GM18909 (cell line): ENCODE data around the gene NSUN3.
"Not testable (repeated sequence)": the region's sequence is repeated elsewhere in the genome, so short reads cannot be mapped to it uniquely, and the experiment has no call there.

Experiments used
- ATAC-seq: cut with Tn5 transposase; IDR thresholded peaks from one replicate; pipeline ENCODE4 v1.9.1; 2021; ENCODE audit warnings: mild to moderate bottlenecking; ENCODE audit not compliant: unreplicated experiment, poor library complexity

Gene NSUN3

DNA sequence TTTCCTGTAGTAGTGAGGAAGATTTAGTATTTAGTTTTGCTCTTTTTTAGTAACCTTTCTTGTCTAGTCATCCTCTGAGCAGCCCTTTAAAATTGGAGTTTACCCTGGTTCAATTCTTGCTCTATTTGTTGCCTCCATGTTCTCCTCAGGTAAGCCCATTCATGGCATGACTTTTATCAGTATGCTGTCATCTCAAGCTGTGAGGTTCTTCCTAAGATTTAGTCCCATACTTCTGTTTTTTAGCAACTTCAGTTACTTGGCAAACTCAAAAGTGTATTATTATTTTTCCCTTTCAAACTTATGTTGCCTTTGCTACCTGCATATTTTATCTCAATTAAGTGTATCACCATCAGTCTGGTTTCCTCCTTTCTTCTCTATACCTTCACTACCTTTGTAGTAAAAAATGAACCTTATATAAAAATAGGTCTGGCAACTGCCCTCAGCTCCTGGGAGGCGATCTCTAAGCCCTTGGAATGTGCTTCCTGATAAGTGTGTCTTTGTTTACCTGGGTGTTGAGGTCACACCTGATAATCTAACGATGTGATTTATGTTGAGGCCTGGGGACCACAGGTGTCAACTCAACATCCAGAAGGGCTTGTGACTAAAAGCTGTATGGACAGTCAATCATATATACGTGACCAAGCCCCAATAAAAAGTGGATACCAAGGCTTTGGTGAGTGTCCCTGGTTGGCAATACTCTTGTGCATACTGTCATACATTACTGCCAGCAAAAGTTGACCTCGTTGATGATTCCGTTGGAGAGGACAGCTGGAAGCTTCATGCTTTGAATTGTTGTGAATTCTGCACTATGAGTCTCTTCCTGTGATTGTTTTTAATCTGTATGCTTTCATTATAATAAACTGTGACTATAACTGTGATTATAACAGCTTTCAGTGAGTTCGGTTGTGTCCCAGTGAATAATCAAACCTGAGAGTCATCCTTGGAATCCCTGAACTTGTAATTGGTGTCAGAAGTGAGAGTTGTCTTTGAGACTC, 3.9 kb downstream of the NSUN3 start:
- no peak for ATAC-seq

DNA sequence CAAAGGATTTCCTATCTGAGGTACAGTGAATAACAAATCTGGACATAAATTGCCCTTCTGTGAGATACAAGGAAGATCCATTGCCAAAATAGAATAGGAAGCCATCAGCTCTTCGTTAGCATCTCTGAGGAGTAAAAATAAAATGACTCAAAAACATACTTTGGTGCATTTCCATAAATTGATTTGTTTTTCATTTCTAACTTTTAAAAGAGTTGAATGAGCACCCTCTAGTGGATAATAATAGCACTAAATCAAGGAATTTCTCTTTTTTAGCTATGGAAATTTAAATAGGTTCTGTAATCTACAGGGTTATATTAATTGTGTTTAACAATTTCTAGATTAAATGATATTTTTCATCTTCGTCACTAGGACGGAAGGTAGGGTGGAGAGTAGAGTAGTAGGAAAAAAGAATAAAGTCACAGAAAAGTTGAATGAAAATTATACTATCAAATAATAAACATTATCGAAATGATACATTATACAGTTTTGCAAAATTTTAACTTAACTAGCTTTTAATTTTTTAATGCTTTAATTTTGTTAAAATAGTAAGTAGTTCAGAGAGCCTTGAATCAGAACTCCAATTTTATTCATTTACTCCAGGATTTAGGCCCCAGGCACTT, 6.4 kb downstream of the NSUN3 start:
- ATAC-seq = no peak

DNA sequence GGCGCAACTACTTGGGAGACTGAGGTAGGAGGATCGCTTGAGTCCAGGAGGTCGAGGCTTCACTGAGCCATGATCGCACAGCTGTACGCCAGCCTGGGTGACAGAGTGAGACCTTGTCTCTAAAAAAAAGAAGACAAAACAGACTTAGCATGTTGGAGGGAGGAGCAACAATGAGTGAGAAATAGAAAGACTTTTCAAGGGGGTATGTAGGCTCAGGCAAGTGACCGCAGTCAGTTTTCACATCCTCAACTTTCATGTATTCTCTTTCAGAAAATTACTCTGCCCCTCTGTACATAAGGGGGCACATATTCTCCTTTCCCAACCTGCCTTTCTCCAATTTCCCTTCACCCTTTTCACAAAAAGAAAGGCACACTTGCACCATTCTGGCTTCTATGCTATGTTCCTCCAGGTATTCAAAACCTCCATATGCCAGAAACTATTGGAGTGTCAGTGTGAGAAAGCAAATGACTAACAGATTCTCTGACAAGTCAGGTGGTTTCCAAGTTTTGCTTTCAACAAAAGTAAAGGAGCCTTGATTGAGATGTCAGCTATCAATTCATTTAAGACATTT, 7.6 kb downstream of the NSUN3 start:
- ATAC-seq = peak; percentile 63

DNA sequence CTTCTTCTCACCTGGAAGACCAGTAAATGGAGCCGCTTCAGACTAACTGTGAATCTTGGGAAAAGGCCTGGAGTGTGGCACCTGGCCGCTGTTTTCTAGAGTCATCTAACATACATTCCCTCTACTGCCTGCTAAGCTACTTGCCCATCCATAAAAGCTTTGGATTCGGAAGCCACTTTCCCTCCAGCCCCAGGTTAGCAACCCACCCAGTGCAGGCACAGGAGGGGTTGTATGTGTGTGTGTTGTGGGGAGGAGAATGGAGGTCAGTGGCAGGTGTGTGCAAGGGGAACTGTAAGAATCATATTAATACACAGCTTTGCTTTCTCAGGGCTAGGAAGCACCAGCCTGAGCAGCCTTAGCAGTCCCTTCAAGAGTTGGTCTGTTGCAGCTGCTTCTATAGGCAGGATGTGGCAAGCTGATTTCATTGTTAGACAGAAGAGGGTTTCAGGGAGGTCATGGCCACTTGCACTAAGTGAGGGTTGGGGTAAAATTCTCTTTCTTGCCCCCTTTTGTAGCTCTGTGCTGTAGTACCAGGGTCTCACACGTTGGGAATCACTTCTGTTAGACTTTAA, 8.9 kb downstream of the NSUN3 start:
- ATAC-seq = peak; percentile 87

DNA sequence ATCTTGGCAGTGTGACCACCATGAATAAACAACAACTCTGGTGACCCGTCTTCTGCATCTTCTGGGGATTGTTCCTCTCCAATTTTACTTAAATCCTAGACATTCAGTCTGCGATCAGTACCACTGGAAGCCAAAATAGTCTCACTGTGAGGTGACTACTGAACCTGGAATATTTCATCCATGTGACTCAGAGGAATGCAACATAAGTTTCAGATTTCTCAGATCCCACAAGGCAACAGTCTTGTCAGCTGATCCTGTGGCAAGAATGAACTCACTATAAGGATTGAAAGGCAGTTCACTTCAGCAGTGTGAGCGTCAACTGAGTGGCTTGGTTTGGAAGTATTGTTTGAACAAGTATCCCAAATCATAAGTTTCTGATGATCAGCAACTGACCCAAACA, 13.2 kb downstream of the NSUN3 start:
- no peak for ATAC-seq

DNA sequence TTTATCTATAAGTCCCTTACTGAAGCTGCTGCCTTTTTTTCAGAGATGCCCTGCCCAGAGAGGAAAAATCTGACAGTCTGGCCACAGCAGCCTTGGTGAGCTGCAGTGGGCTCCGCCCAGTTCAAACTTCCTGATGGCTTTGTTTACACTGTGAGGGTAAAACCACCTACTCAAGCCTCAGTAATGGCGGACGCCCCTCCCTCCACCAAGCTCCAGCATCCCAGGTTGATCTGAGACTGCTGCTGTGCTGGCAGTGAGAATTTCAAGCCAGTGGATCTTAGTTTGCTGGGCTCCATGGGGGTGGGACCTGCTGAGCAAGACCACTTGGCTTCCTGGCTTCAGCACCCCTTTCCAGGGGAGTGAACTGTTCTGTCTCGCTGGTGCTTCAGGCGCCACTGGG, 17.7 kb downstream of the NSUN3 start:
- not testable (repeated sequence) for ATAC-seq

DNA sequence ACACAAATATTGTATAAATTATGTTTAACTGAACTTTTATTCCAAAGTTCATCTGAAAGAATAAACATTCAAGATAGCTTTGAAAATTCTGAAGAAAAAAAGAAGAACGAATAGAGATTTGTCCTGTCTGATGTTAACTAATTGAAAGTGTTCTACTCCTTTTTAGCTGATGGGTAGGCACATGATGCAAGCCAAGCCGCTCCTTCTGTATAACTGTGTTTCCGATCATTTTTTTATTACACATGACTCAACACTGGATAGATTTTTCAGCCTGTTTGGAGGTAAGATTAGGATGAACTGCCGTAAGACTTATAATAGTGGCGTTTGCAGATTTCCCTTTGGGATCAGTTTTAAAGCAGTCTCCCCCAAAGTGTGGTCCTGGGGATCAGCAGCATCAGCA, 19.0 kb downstream of the NSUN3 start:
- no peak for ATAC-seq

DNA sequence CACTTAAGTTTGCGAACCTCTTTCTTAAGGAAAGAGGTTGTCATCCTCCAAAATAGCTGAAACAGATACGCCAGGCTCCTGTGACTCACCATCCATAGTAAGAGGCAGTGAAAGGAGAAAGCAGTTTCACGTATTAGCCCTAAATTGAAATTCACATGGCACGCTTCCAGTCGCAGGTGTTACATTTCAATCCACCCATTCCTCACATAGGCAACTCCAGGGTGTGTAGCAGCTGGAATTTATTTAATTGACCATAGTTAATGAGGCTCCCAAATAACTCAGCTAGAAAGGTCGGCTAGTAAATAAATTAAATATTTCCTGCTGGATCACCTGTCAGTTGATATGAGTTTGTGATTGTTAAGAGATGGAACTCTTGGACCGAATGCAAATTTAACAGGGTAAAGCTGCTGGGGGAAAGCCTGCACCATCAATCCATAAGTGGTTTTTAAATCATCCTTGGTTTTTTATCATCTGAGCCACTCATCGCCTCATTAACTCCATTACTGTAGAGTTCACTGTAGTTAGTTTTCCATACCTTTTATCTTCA, 19.6 kb downstream of the NSUN3 start:
- no peak for ATAC-seq

DNA sequence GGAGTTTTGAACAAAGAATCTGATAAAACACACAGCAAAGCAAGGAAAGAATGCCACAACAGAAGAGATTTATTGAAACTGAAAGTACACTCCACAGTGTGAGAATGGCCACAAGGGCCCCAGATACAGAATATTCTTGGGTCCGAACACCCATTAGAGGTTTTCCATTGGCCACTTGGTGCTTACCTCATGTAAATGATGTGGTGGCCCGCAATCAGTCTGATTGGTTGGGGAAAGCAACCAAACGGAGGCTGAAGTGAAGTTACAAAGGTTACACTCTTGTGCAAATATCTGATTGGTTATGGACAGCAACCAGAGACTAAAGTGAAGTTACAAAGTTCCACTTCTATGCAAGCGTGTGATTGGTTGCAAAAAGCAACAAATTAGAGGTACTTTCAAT, 20.4 kb downstream of the NSUN3 start:
- ATAC-seq = peak; percentile 86

DNA sequence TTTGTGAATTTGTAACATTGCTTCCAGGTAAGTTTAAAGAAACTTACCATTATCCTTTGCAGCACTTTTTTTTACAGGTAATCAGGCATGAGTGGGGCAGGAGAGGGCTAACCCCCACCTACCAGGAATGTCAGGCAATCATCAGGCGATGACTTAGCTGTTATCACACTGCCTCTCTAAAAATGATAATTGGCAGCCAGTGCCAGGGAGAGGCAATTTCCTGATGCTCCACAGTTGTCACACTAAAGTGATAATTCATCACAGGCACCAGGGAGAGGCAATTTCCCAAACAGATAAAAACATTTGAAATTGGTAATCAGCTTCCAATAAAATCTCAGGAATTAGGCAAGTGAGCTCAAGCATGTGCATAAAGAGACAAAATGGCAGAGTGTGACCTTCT, 26.3 kb downstream of the NSUN3 start:
- ATAC-seq = no peak

DNA sequence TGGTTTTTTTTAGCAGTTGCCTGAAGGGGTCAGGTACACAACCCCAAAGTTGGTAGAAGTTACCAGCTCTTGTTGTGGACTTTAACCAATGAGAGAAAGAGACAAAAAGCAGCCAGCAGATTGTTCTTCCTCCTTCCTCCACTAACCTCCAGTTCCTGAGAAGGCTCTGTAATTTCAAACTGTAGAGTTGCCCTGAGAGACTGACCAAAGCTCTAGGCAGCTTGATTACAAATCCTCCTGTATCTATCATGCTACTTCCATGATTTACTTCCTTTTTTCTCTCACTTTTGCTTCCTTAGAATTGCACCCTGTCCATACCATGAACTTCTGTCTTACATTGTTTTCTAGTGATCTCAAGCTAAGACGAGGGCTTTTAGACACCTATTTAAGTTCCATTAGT, 29.2 kb downstream of the NSUN3 start:
- no peak for ATAC-seq

DNA sequence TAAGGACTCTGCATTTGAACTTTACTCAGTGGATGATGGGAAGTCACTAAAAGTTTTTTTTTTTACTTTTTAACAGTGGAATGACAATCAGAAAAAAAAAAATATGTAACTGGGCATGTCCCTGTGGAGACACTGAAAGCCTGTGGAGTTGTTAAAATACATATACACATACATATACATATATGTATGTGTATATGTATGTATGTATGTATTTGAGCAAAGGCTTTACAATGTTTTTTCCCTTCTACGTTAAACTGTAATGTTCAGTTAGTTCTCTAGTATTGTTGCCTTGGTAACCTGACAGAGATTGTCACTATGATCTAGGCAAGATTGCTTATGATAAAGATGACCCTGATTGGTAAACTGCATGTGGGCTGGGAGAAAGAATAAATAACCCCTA, 30.3 kb downstream of the NSUN3 start:
- no peak for ATAC-seq

DNA sequence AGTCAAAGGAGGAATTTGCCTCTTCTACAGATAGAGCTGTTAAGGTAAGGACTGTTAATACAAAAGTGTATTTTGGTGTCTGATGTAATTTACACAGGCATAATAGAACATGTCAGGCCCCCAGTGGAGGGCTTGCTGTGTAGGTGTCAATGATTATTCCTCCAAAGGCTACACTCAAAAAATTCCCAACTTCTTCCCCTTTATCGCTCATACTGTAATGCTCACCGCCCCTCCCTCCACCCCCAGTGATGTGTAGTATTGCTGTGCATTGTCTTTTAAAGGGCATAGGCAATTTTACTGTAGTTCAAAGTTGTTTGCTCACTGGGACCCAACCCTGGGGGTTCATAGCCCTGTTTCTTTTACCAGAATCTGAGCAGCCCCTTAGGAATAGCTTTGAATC, 32.2 kb downstream of the NSUN3 start:
- no peak for ATAC-seq

DNA sequence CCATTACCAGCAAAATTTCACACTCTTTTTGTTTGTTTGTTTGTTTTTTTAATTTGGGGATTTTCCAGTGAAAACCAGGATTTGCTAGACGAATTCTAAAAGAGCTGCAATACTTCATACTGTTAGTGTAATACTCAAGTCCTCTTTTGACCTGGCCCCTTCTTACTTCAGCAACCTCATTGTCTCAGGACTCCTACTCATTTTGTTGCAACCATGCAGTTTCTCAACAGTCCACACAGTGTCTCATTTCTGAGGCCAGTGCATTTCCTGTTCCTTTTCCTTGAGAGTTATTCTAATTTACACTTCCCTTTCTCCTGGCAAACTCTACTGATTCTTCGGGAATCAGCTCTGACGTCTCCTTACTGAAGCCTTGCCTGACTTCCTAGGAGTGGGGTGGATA, 35.6 kb downstream of the NSUN3 start:
- no peak for ATAC-seq

DNA sequence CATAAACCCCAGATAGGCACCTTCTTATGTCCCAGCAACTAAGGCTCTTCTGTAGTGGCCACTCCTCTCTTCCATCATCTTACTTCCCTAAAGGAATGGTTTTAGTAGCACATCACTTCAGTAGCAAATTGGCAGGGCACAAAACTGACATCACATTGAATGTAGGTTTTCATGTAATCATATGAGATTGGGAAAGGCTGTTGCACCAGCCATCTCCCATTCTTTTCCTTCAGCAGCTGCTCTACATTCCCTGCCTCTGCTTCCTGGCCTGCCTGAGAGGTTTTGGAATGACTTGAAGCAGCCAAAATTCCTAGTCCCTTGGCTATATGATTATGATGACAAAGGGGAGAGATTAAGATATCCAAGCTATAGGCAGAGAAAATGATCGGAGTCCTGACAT, 36.5 kb downstream of the NSUN3 start:
- no peak for ATAC-seq

DNA sequence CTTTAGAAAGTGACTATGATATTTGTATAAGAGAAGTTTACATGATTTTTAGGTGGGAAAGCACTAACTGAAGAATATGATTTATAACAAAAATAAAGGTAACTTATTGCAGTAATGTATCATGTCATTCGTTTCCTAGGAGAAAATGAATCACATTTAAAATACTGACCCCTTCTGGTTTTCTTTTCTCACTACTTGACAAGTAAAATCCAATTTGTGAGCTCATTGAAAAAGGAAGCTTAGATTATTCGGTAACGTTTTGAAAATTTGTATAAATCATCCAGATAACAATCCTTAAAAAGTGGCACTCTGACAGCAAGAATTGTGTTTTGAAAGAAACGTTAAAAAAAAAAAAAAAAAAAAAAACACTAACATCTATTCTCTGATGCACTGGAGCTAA, 39.0 kb downstream of the NSUN3 start:
- no peak for ATAC-seq

DNA sequence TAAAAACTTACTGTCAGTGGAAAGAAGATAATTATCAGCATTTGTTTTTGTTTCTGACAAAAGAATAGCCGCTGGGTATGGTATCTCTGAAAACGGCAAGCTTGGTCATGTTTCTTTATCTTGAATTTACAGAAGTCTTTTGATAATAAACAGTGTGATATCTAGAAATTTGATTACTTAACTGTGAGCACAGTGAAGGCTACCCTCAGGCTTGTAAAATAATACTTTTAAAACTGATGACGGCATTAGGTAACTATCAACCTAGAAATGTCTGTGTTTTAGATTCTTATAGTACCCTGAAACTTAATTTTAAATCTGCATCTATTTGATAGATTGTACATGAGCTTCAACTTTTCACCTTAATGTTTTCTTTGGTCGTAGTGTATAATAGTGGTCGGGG, 43.4 kb downstream of the NSUN3 start:
- no peak for ATAC-seq

DNA sequence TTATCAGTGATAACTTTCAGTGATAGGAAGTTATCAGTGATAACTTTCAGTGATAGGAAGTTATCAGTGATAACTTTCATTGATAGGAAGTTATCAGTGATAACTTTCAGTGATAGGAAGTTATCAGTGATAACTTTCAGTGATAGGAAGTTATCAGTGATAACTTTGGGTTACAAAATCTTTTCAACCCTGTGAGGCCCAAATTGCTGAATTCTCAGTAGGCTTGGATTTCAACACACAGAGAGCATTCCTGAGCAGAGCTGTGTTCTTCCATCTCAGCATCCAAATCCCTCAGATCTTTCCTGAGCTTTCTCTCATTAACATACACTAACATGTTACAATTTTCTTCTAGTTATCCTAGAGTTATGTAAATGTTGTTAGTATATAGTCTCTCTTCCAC, 47.4 kb downstream of the NSUN3 start:
- ATAC-seq = not testable (repeated sequence)

DNA sequence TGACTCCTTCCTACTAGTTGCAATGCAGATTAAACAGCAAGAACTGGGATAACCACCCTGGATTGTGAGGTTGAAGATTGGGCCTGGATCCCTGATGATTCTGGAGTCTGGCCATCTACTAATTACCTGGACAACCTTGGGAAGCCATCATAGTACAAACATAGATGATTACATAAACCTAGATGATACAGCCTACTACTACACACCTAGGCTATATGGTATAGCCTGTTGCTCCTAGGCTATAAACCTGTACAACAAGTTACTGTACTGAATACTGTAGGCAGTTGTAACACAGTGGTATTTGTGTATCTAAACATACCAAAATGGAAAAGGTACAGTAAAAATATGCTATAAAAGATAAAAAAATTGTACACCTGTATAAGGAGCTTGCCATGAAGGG, 48.0 kb downstream of the NSUN3 start:
- no peak for ATAC-seq

DNA sequence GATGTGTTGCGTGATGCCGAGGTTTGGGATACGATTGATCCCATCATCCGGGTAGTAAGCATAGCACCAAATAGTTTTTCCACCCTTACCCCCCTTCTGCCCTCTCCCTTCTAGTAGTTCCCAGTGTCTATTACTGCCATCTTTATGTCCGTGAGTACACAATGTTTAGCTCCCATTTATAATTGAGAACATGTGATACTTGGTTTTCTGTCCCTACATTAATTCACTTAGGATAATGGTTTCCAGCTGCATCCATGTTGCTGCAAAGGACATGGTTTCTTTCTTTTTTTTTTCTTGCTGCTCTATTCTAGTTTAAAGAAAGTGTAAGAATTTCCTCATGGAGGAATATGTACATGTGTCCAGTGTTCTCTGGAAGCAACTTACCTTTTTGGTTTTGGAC, 51.8 kb downstream of the NSUN3 start:
- ATAC-seq = no peak

DNA sequence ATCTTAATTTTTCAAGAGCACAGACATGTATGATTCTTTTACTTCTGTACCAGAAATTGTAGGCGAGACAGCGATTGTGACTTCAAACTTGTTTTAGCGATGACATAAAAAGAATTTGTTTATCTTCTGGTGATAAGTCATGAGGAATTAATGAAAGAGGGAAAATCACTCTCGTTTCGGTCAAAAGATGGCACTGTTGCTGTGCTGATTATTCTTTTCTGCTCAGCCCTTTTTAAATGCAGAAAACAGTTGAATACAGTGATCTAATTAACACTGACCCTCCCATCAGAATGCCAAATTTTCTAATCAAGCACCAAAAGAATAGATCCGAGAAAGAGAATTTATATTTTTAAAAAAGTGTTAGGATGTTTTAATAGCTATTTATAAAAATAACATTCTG, 52.6 kb downstream of the NSUN3 start:
- ATAC-seq = no peak
